ENCODE measurements around the gene LIMCH1. TPM values are rescaled to one million over a fixed set of nuclear protein-coding genes. Genes with fewer than 3 reads are reported as not detected.

LIMCH1 gene
- polyA plus RNA-seq, 1 of the 3 experiments (the other 2 are of a cell fraction) = 1.2 TPM

- no peak overlapping the region for H2AFZ ChIP-seq (ENCODE audit: low read depth)
- no peak overlapping the region for H3K4me2 ChIP-seq
- no peaks in the 10 kb centered on the region for H4K20me1 ChIP-seq (ENCODE audit: insufficient read depth)
- DNase-seq = no peak
- no peaks in the 10 kb centered on the region for H3K79me2 ChIP-seq (ENCODE audit: insufficient read depth)
- no peak overlapping the region for H3K9ac ChIP-seq
- peaks cover 0 to 3% of the 10 kb centered on the region in 2 experiments; a peak in 2 of 4 replicates for H3K4me1 ChIP-seq (ENCODE audit: control insufficient read depth in 1 of 2, insufficient read depth in 2 of 2, low read depth in 1 of 2, low read length in 1 of 2)
- no peaks in the 10 kb centered on the region for H3K9me3 ChIP-seq
- H3K27ac ChIP-seq (ENCODE audit: low read depth in 2 of 2, low read length in 1 of 2) = no peak overlapping the region
- ChIA-PET CTCF (interaction anchor here (0.7 kb wide), 1 partner anchor 19 kb away, joined by 3 read pairs; no protein-coding TSS in a partner anchor), POLR2A (interaction anchor here (1.5 kb wide), 1 partner anchor 217 kb away, joined by 3 read pairs; no protein-coding TSS in a partner anchor)
- 81% methylated on average over 1 of the region's 1 CpG for WGBS (ENCODE audit: low lambda C conversion rate)
- H3K4me3 ChIP-seq (ENCODE audit: low read depth in 2 of 2, low read length in 1 of 2) = no peak overlapping the region
- no peaks in the 10 kb centered on the region for H3K36me3 ChIP-seq (replicated peaks in 1 of 2; ENCODE audit: control insufficient read depth in 1 of 2, insufficient read depth in 2 of 2, low read length in 1 of 2)
- H3F3A ChIP-seq (replicated peaks; ENCODE audit: insufficient read depth) = no peaks in the 10 kb centered on the region
- no peaks in the 10 kb centered on the region for H3K9me2 ChIP-seq
- TF ChIP-seq SMC3 (IDR thresholded peaks at IDR 0.05; ENCODE audit: low read depth, low read length) = no peak
- no peak for TF ChIP-seq YY1 (IDR thresholded peaks at IDR 0.05; ENCODE audit: low read depth)
- no peak for TF ChIP-seq CTCF (IDR thresholded peaks at IDR 0.05)
- no peak for TF ChIP-seq ZBTB33 (IDR thresholded peaks at IDR 0.05; ENCODE audit: borderline replicate concordance, low read depth)
- no peak for TF ChIP-seq TCF12 (IDR thresholded peaks at IDR 0.05)
- TF ChIP-seq USF2 (IDR thresholded peaks at IDR 0.05; ENCODE audit: borderline replicate concordance, low read depth, low read length) = no peak
- no peak for TF ChIP-seq MAX (IDR thresholded peaks at IDR 0.05; ENCODE audit: low read depth)
- no peak for TF ChIP-seq MEF2A (IDR thresholded peaks at IDR 0.05; ENCODE audit: borderline replicate concordance, low read depth)
- TF ChIP-seq PBX3 (IDR thresholded peaks at IDR 0.05) = no peak
- TF ChIP-seq FOSL2 (IDR thresholded peaks at IDR 0.05; ENCODE audit: borderline replicate concordance, low read depth) = no peak
- no peak for TF ChIP-seq USF1 (IDR thresholded peaks at IDR 0.05; ENCODE audit: borderline replicate concordance, low read depth)
- TF ChIP-seq RFX5 (IDR thresholded peaks at IDR 0.05; ENCODE audit: low read length) = no peak
- TF ChIP-seq TEAD4 (IDR thresholded peaks at IDR 0.05; ENCODE audit: borderline replicate concordance, insufficient read depth) = no peak
- TF ChIP-seq NFIC (IDR thresholded peaks at IDR 0.05; ENCODE audit: borderline replicate concordance) = no peak
- TF ChIP-seq CHD2 (IDR thresholded peaks at IDR 0.05; ENCODE audit: low read length, partially characterized antibody) = no peak
- TF ChIP-seq POLR2AphosphoS5 (IDR thresholded peaks at IDR 0.05; ENCODE audit: low read depth, low read length) = no peak
- no peak for TF ChIP-seq SIN3A (IDR thresholded peaks at IDR 0.05; ENCODE audit: borderline replicate concordance, low read depth, low read length)
- H3K27me3 ChIP-seq (ENCODE audit: insufficient read depth) = no peaks in the 10 kb centered on the region
These were observed 37.7 kb downstream of the LIMCH1 start for GRCh38 chr4:41575665-41576064.
